H1 (cell line): ENCODE measurements around the gene CRYBG1.

Experiments used
- CBX5 ChIP-seq: fragments of 300-800, 300-1000 bp; sonication (generic); IDR thresholded peaks from 2 replicates; pipeline ENCODE4 v1.7.1; 2016; ENCODE audit warnings: antibody characterized with exemption, low read length, low read depth
- CEBPB ChIP-seq: IDR thresholded peaks from 2 replicates; pipeline ENCODE4 v1.6.1; 2012; ENCODE audit warnings: low read depth, low read length
- CHD2 ChIP-seq: IDR thresholded peaks from 2 replicates; pipeline ENCODE4 v1.6.1; 2012; ENCODE audit warnings: low read length, improper control_type of control experiment
- CTCF ChIP-seq, 3 experiments: IDR thresholded peaks; 1 replicate in 2 of 3; 2 replicates in 1 of 3; pipeline versions ENCODE4 v1.5.1 to v1.6.1; 2011; ENCODE audit warnings: low read length in 3 of 3, mild to moderate bottlenecking in 3 of 3, inconsistent platforms in 2 of 3, low read depth in 1 of 3, moderate library complexity in 1 of 3; ENCODE audit not compliant: insufficient read depth in 1 of 3; ENCODE audit errors: control extremely low read depth in 1 of 3
- GABPA ChIP-seq: IDR thresholded peaks from 2 replicates; pipeline ENCODE4 v1.6.1; 2011; ENCODE audit warnings: mild to moderate bottlenecking, low read length, moderate library complexity, borderline replicate concordance; ENCODE audit not compliant: insufficient read depth
- HDAC2 ChIP-seq, 2 experiments: fragments of 300-600 bp in 1 of 2; sonication (generic) in 1 of 2; IDR thresholded peaks; 2 replicates each; pipeline ENCODE4 v1.6.1; 2011 to 2012; ENCODE audit warnings: low read depth in 2 of 2, low read length in 2 of 2, mild to moderate bottlenecking in 2 of 2, moderate library complexity in 2 of 2, borderline replicate concordance in 1 of 2, inconsistent platforms in 1 of 2
- NRF1 ChIP-seq: IDR thresholded peaks from 2 replicates; pipeline ENCODE4 v1.6.1; 2011; ENCODE audit warnings: mild to moderate bottlenecking, low read depth, low read length, improper control_type of control experiment
- POLR2A ChIP-seq, 2 experiments: IDR thresholded peaks; 1 replicate in 1 of 2; 2 replicates in 1 of 2; pipeline ENCODE4 v1.6.1; 2011; ENCODE audit warnings: low read depth in 2 of 2, low read length in 2 of 2, mild to moderate bottlenecking in 2 of 2; ENCODE audit errors: control extremely low read depth in 1 of 2
- POU5F1 ChIP-seq: IDR thresholded peaks from 2 replicates; pipeline ENCODE4 v1.6.1; 2011; ENCODE audit warnings: low read depth, mild to moderate bottlenecking, low read length, moderate library complexity
- TAF1 ChIP-seq: IDR thresholded peaks from 2 replicates; pipeline ENCODE4 v1.6.1; 2011; ENCODE audit warnings: mild to moderate bottlenecking, low read depth, low read length

DNA sequence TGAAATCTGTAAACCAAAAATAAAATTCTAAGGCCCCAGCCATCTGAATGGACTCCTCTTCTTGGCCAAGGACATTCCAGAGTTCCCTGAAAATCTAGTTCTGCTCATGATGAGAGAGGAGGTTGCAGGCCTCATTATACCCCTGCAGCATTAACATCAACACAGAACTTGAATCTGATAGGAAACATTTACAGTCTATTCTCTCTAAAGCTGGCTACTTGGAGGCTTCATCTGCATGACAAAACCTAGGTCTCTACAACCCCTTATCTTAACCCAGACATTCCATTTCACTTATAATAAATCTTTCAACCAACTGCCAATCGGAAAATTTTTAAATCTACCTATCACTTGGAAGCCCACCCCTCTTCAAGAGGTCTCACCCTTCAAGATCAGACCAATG is 253.1 kb downstream of the CRYBG1 start:
- TF ChIP-seq HDAC2 (IDR thresholded peaks at IDR 0.05; ENCODE audit: borderline replicate concordance in 1 of 2, low read depth in 2 of 2, low read length in 2 of 2), result no peak
- TF ChIP-seq GABPA, result no peak
- TF ChIP-seq CTCF (IDR thresholded peaks at IDR 0.05; ENCODE audit: control extremely low read depth in 1 of 3, insufficient read depth in 1 of 3, low read depth in 1 of 3, low read length in 3 of 3), result no peak
- TF ChIP-seq TAF1, result no peak
- no peak for TF ChIP-seq NRF1
- TF ChIP-seq CEBPB, result no peak
- TF ChIP-seq POU5F1, result peak; percentile 74
- no peak for TF ChIP-seq POLR2A (IDR thresholded peaks at IDR 0.05; ENCODE audit: control extremely low read depth in 1 of 2, low read depth in 2 of 2, low read length in 2 of 2)
- TF ChIP-seq CBX5, result no peak
- no peak for TF ChIP-seq CHD2
